ENCODE data around the gene HILPDA.
"Not testable (repeated sequence)": the region's sequence is repeated elsewhere in the genome, so short reads cannot be mapped to it uniquely, and the experiment has no call there.

Gene HILPDA

DNA sequence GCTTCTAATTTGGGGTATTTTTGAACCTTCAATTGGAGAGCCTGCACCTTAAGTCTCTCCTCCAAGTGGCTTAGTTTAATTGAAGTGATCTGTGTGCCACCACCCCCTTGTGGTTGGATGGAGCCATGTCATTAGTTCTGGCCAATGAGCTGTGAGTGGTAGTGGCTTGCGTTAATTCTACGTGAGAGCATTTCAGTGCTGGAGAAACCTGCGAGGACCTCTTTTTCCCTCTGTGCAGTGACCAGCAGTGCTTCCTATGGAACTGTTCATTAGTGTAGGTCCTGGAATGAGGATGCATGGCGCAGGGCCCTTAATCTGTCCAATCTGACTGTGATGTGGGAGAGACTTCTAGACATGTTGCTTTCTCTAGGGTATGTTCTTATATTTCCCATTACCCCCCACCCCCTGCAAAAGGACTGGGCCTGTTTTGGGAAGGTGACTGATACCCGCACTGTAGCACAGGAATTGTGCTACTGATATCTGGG lies 3.8 kb downstream of the HILPDA start:
- DNase-seq (ENCODE audit: low read depth in 4 of 4, low spot score in 1 of 4) = peak in 3 of 4 experiments; percentile 26 to 44 (median 30)

DNA sequence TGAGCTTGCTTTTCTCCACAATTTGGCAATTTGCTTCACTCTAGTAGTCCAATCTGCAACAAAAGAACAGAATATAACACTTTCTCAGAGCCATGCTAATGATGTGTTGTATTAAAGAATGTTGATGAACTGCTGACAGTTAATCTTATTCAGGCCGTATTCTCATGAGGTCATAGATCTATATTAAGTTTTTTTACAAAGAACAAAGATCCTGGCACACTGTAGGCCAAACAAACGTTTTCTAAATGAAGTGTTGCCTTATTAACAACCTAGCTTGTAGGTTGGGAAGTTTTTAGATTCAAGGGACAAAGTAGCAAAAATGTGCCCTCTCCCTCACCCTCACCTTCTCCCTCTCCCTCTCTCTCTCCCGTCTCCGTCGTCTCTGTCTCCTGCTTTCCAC lies 6.8 kb downstream of the HILPDA start:
- no peak for DNase-seq (ENCODE audit: low read depth in 4 of 4, low spot score in 1 of 4)

DNA sequence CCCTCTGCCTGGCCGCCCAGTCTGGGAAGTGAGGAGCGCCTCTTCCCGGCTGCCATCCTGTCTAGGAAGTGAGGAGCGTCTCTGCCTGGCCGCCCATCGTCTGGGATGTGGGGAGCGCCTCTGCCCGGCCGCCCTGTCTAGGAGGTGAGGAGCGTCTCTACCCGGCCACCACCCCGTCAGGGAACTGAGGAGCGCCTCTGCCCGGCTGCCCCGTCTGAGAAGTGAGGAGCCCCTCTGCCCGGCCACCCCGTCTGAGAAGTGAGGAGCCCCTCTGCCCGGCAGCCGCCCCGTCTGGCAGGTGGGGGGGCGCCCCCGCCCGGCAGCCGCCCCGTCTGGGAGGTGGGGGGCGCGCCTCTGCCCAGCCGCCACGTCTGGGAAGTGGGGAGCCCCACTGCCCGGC lies 7.7 kb downstream of the HILPDA start:
- not testable (repeated sequence) for DNase-seq (ENCODE audit: low read depth in 4 of 4, low spot score in 1 of 4)

DNA sequence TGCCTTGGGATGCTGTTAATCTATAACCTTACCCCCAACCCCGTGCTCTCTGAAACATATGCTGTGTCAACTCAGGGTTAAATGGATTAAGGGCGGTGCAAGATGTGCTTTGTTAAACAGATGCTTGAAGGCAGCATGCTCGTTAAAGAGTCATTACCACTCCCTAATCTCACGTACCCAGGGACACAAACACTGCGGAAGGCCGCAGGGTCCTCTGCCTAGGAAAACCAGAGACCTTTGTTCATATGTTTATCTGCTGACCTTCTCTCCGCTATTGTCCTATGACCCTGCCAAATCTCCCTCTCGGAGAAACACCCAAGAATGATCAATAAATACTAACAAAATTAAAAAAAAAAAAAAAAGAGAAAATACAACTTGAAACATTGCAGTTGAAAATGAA lies 8.3 kb downstream of the HILPDA start:
- not testable (repeated sequence) for DNase-seq (ENCODE audit: low read depth in 4 of 4, low spot score in 1 of 4)

DNA sequence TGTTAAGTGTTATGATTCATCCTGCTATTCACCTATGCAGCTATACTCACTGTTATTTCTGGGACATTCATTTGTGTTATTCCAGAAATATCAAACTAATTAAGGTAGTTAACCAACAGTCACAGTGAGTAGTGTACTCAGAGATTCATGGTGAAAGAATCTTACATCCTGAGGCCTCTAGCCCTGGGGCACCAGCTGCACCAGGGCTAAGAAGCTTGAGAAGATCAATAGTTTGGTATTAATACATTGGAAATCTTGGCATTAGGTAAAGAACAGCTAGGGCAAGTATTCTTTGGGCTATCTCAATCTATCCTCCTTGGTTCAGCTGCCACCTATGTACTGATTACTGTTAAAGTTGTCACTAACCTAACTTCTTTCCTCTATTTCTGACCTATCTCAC lies 11.2 kb downstream of the HILPDA start:
- DNase-seq (ENCODE audit: low read depth in 4 of 4, low spot score in 1 of 4) = not testable (repeated sequence)

DNA sequence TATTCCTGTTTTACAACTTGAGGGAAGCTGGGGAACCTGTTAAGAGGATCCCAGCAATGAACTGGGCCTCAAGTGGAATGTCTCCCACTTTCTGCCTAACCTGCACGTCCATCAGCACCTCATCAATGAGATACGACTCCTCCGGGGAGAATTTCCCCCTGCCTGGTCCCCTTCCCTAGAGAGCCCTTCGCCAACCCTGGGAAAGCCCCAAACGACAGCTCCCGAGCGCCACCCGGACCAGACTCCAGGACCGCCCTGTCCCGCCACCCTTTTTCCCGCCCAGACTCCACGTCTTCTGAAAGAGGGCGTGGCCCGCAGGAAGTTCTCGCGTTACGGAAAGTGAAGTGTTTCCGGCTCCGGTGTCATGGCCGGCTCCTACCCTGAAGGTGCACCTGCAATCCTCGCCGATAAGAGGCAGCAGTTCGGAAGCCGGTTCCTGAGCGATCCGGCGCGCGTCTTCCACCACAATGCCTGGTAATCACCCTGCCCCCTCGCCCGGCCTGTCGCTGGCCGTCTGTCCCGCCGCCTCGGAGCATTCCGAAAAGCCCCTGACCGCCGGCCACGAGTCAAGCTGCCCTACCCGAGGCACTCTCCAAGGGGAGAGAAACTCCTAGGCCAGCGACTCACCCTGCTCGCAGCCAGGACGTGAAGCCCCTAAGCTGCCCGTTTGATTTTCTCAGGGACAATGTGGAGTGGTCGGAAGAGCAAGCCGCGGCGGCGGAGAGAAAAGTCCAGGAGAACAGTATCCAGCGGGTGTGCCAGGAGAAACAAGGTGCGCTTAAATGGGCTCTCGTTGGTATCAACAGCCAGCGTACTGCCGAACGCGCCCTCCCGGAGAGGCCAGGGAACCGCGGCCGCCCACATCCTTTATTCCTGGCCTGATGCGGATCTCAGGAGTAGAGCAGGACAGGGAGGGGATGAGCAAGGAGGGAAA lies 21.0 kb downstream of the HILPDA start, which contains the start of gene METTL2B:
METTL2B (plus strand) TSS at position 347 of the 934 bp plus-strand sequence; CDS start at position 365, 18 bp downstream.
- peak; percentile 65 to 86 (median 78) for DNase-seq (ENCODE audit: low read depth in 4 of 4, low spot score in 1 of 4)

DNA sequence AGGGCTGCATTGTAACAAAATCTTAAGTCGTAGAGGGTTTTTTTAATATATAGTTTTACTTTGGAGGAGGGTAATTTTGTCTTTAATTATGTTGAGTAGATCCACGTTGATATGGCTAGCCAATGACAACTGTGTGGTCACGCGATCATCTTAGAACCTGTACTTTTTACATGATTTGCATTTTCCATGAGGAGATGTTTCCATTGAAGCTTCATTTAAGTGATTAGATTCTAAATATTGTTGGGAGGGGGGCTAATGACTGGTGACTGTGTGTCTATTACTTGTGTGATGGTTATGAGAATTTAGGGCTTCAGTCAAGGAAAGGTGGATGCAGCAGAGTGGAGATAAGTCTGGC lies 21.6 kb downstream of the HILPDA start:
- not testable (repeated sequence) for DNase-seq (ENCODE audit: low read depth in 4 of 4, low spot score in 1 of 4)

DNA sequence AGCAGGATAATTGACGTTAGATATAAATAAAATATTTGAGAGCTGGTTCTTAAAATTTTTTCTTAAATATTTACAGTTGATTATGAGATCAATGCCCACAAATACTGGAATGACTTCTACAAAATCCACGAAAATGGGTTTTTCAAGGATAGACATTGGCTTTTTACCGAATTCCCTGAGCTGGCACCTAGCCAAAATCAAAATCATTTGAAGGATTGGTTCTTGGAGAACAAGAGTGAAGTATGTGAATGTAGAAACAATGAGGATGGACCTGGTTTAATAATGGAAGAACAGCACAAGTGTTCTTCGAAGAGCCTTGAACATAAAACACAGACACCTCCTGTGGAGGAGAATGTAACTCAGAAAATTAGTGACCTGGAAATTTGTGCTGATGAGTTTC lies 23.4 kb downstream of the HILPDA start:
- DNase-seq (ENCODE audit: low read depth in 4 of 4, low spot score in 1 of 4) = not testable (repeated sequence)

DNA sequence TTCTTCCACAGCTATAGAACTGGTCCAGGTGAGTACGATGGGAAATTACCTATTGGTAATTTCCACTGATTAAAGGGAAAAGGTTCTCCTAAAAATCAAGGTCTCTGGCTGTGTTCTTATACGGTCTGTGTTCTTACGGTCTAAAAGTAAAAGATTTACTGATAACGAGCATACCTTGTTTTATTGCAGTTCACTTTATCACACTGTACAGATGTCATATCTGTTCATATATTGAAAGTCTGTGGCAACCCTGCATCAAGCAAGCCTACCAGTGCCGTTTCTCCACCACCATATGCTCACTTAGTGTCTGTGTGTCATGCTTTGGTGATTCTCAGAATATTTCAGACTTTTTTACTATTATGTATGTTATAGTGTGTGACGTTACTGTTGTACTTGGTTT lies 32.5 kb downstream of the HILPDA start:
- DNase-seq (ENCODE audit: low read depth in 4 of 4, low spot score in 1 of 4) = not testable (repeated sequence)

DNA sequence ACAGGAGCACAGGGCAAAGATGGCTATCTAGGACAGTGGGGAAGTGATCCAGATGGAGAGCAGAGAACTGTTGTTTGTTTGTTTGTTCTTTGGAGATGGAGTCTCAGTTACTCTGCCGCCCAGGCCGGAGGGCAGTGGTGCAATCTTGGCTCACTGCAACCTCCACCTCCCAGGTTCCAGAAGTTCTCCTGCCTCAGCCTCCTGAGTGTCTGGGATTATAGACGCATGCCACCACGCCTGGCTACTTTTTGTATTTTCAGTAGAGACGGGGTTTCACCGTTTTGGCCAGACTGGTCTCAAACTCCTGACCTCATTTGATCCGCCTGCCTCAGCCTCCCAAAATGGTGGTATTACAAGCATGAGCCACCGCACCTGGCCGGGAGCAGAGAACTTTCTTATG lies 41.7 kb downstream of the HILPDA start:
- no peak for DNase-seq (ENCODE audit: low read depth in 4 of 4, low spot score in 1 of 4)

DNA sequence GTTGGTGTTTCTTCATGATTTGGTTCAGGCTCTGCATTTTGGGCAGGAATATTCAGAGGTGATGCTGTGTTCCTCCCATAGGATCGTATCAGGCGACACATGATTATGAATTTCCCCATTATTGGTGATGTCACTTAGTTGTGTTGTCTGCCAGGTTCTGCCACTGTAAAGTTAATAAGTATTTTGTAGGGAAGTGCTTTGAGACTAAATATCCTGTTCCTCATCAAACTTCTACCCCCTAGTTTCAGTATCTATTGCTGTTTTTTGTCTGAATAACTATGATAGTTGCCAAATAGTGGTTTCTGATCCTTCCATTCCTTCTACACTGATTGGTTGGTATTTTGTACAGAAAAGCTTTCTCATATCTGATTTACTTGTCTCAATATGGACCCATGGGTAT lies 49.7 kb downstream of the HILPDA start:
- not testable (repeated sequence) for DNase-seq (ENCODE audit: low read depth in 4 of 4, low spot score in 1 of 4)

DNA sequence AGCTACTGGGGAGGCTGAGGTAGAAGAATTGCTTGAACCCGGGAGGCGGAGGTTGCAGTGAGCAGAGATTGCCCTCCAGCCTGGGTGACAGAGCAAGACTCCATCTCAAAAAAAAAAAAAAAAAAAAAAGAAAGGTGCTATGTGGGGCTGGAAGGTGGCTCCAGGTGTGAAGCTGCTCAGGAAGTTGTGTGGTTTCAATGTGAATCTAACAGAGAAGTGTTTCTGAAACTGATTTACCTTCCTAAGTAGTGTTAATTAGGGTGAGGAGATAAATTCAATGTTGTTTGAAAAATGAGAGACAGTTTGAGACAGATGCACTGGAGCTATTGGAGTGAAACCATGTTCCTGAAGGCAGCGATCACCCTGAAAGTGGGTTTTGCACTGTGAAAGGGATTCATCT lies 51.1 kb downstream of the HILPDA start:
- DNase-seq (ENCODE audit: low read depth in 4 of 4, low spot score in 1 of 4) = not testable (repeated sequence)

DNA sequence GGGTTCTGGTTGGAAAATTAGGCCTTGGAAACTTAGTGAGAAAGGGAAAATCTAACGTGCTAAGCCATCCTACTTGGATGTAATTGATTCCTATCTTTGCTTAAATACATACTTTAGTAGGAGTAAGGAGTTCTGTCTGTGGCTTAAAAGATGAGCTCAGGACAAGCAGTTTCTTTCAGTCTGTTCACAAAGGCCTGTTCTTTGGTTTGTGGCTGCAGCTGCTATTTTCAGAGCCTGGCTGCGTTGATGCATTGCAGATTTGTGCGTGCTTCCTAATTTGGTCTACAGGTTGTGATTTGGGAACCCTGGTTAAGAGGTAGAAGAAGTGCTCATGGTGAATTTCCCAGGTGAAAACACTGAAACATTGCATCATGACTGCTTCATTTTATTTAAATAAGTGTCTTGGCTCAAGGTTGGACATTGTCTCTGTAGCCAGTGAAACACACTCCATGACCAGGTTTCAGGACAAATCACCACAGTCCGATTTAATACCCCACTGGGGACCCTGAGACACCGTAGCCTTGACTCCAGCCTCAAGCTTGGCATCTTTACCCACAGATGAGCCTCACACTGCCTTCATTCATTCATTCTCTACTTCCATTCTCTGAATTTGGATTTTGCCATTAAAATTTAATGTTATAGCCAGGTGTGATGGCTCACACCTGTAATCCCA lies 51.8 kb downstream of the HILPDA start:
- DNase-seq (ENCODE audit: low read depth in 4 of 4, low spot score in 1 of 4) = not testable (repeated sequence)

Measured in stimulated activated CD4-positive, alpha-beta T cell treated with anti-CD3 and anti-CD28 coated beads, Interleukin-1b, Interleukin-23, amount 100 ng/mL, for 24 hours (primary cell).